Ovary (tissue), 3 donors: ENCODE results near the gene SIGLEC8.

Experiments used
- CTCF ChIP-seq, 3 donors: fragments of 450-650 bp in 2 of 3; fragments of 200-600 bp in 1 of 3; IDR thresholded peaks; one replicate each; pipeline versions ENCODE4 v1.5.1 to v1.8.0; 2016 to 2022; ENCODE audit warnings: antibody characterized with exemption in 3 of 3, mild to moderate bottlenecking in 1 of 3
- EP300 ChIP-seq: sonication (generic); formaldehyde crosslinking; IDR thresholded peaks from one replicate; pipeline ENCODE4 v1.6.1; 2017; ENCODE audit warnings: antibody characterized with exemption
- POLR2A ChIP-seq: fragments of 450-650 bp; IDR thresholded peaks from one replicate; pipeline ENCODE4 v1.6.1; 2017; ENCODE audit warnings: antibody characterized with exemption, mild to moderate bottlenecking, moderate library complexity
- donor health status: DM: no; HTN: no; CAD: no.

- TF ChIP-seq CTCF (IDR thresholded peaks at IDR 0.05) (no peak), POLR2A (no peak), EP300 (no peak)
These were observed 14.4 kb upstream of the SIGLEC8 start for GRCh38 chr19:51472607-51473006.
